Activated CD4-positive, alpha-beta T cell treated with anti-CD3 and anti-CD28 coated beads for 24 hours (primary cell): ENCODE measurements around the gene RNF13.

Experiments used
- DNase-seq, 2 donors: peaks; one replicate each; pipeline ENCODE4 v3.0.0-alpha.2; 2020; ENCODE audit warnings: low read depth in 2 of 2

The RNF13 gene, protein sequence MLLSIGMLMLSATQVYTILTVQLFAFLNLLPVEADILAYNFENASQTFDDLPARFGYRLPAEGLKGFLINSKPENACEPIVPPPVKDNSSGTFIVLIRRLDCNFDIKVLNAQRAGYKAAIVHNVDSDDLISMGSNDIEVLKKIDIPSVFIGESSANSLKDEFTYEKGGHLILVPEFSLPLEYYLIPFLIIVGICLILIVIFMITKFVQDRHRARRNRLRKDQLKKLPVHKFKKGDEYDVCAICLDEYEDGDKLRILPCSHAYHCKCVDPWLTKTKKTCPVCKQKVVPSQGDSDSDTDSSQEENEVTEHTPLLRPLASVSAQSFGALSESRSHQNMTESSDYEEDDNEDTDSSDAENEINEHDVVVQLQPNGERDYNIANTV

DNA sequence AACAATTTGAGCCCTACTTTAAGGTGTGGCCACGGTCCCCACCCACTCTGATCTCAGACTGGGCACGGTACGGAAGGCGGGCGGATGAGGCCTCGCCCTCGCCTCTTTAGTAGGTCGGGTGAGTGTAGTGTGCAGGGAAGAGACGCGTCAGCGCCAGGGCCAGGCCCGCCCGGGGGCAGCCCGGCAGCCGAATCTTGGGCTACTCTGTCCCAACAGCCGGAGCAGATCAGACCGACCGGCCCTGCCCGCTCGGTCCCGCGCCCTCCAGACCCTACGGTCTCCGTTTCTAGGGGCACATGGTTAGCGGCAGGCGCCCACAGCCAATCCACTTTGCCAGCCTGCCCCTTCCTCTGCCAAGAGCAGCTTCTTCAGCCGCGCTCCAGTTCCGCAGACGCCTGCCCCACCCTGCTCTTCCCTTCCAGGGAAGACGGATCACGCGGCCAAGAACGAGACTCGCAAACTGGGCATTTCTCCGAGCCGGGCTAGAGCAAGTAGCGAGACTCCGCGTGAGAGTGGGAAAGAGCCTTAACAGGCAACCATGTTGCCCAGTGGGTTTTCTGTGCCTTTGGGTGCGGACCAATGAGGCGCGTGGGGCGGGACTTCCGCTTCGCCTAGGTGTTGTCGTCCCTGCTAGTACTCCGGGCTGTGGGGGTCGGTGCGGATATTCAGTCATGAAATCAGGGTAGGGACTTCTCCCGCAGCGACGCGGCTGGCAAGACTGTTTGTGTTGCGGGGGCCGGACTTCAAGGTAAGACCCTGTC lies at the start of gene RNF13:
Gene RNF13 (plus strand): TSS at position 610 of the 761 bp plus-strand sequence. CDS start 32,812 bp downstream, outside the sequence.
- DNase-seq = peak; percentile 86 to 88

- DNase-seq = no peak
Observed at GRCh38 chr3:149763565-149764195, 49.3 kb upstream of the RNF13 start.

- no peak for DNase-seq
Observed at GRCh38 chr3:149764302-149764701, 48.7 kb upstream of the RNF13 start.

DNA sequence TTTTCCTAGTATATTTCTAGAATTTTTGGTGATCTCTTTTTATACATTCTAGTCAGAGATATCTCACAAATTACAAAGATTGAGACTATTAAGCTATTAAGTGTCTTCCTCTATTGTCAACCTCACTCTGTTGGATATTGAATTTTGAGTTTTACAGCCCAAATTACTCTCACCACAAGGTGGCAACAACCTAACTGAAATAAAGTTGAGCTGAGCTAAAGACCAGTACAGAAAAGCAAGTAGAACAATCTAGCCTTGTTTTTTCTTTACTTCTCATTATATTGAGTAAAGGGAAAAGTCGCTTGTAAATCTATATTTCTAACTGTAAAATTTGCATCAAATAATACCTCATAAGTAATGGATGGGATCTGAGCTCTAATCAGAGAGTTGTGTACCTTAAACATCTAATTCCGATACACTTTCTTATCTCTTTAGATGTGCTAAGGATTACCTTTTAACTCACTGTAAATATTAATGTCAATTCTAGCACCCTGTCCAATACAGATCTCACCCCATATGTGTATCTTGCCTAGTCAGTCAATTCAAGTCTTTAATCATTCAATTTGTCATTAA lies 47.2 kb upstream of the RNF13 start:
- no peak for DNase-seq

DNA sequence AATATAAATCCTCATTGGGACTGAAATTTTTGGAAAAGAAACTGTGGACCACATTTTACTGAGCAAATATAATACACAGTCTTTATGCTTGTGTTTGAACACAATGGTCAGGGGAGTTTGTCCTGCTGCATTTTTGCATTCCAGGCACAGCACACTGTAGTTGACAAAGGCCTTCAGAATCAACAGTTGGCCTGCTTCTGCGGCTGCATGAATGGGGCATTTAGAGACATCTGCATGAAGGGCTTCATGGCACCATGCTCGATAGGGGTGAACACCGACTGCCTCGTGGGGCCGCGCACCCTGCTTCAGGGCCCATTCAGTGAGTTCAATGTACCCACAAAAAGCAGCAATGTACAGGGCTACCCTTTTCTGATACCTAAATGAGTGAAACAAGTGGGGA lies 45.3 kb upstream of the RNF13 start:
- DNase-seq = no peak

DNA sequence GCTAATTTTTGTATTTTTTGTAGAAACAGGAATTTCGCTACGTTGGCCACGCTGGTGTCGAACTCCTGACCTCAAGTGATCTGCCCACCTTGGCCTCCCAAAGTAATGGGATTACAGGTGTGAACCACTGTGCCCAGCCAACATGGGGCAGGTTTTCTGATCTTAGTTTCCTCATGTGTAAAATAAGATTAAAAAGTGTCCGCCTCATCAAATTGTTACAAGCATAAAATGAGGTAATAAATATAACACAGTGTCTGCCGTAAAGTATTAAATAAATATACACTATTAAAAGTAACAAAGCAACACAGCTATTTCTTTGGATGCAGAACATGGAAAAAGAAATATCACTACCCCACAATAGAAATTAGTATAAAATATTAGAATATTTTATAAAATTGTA lies 44.3 kb upstream of the RNF13 start:
- no peak for DNase-seq

- DNase-seq = no peak
Observed at GRCh38 chr3:149770246-149770645, 42.8 kb upstream of the RNF13 start.

- peak; percentile 16 to 23 for DNase-seq
Observed at GRCh38 chr3:149771652-149772271, 41.3 kb upstream of the RNF13 start.

DNA sequence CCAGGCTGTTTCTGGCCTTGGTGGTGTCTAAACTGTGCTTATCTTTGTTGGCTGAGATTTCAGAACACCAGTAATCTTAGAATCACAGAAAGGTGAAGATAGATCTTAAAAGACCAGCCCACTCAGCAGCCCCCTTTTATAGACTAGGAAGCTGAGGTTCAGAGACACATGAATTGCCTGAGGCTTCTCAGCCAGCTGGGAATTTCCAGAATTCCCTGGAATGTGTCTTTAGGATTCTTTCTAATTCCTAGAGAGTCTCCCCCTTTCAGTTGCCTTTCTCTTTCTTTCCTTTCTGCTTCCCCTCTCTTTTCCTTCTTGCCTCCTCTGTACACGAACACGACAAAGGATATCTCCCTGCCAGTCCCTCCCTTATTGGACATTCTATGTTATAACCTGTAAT lies 40.2 kb upstream of the RNF13 start:
- DNase-seq = no peak

- no peak for DNase-seq
Observed at GRCh38 chr3:149776170-149776569, 36.8 kb upstream of the RNF13 start.

DNA sequence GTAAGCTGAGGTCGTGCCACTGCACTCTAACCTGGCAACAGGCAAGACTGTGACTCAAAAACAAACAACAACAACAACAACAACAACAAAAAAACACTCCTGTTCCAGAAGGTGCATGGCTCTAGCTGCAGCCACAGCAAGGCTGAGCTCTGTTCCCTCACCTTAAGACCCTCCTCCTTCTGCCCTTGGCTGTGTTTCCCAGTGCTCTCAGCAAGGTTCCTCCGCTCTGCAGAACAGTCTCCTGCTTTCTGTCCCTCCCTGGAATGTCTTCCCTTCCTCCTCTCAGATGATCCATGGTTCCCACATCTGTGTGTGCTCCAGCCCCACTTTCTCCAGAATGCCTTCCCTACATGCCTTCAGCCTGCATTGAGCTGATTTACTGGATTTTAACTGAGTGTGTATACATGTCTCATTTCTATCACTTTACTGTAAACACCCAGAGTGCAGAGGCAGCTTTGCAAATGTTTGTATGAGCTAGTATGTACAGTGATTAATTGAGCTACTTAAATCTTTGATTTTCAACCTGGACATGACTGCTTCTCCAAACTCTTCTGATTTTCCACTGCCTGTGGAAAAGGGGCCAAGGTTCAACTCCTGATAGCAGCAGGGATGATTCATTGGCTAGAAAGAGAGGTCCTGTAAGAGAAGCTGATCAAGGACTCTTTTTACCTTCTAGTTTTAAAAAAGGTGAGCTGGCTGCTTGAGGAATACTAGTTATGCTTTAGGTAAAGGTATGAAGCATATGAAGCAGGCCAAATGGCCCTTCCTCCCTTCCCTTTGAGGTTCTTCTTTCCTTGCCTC lies 35.4 kb upstream of the RNF13 start:
- no peak for DNase-seq

- DNase-seq = no peak
Observed at GRCh38 chr3:149781211-149781610, 31.8 kb upstream of the RNF13 start.

DNA sequence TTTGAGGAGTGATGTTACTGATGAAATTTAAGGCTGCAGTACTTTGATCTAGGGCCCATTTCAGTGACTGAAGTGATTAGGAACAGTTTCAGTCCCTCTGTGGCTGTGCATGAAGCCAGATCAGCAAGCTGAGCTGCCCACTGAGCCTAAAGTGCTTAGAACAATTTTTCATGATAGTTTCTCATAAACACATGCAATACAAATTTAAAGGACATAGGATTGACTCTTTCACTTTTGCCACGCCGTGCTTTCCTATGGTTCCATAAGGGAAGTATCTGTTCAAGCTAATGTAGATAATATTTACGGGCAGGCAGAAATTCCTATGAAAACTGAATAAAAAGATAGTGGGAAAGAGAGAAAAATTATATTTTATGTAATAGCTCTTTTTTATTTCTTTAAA lies 31.3 kb upstream of the RNF13 start:
- no peak for DNase-seq

DNA sequence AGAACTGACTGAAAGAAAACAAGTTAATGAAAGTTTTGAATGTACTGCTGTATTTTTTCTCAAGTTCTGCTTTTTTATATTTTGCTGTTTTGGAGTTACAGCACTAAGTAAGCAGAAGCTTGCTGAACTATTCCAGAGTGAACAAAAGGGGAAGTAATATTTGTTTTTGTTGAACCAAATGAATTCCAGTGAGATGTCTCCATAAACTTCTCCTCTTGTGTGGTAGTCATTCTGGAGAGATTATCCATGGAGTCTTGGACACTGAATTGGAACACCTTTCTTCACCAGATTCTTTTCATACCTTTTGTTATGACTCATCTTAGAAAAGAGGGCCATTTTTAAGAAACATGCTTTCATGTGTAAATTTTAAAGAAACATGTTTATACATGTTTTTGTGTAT lies 29.4 kb upstream of the RNF13 start:
- DNase-seq = no peak

GRCh38 chr3:149784064-149784704 lies 28.8 kb upstream of the RNF13 start:
- no peak for DNase-seq

DNA sequence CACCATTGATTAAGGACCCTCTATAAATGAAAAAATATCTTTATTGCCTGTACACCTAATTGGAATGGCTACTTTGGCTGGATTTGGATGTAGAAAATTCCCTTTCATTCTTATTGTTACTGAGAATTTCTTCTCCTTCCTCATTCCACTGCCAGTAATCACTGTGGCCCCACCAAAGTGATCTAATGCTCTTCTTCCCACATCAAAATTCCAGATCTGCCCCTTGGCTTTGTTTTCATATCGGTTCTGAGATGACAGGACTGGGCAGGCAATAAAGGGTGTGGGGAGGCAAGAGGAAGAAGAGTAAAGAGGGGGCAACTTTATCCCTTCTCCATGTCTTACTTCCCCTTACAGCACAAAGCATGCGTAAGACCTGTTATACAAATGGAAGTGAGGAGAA lies 22.7 kb upstream of the RNF13 start:
- DNase-seq = no peak

DNA sequence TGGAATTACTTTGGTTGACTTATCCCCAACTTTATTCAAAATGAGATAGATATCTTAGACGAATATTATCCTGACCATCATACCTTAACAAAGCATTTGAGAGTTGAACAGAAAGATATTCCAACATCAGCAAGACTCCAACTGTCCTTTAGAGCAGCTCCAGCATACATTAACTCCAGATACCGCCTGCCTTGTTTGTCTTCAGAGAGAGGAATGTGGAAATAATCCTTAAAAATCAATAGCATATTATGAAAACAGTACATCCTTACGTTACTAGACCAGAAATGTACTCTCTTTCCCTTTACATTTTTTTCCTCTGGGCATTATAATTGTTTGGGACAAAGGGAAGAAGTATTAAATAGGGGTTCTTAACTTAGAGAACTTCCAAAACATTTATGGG lies 22.3 kb upstream of the RNF13 start:
- no peak for DNase-seq

DNA sequence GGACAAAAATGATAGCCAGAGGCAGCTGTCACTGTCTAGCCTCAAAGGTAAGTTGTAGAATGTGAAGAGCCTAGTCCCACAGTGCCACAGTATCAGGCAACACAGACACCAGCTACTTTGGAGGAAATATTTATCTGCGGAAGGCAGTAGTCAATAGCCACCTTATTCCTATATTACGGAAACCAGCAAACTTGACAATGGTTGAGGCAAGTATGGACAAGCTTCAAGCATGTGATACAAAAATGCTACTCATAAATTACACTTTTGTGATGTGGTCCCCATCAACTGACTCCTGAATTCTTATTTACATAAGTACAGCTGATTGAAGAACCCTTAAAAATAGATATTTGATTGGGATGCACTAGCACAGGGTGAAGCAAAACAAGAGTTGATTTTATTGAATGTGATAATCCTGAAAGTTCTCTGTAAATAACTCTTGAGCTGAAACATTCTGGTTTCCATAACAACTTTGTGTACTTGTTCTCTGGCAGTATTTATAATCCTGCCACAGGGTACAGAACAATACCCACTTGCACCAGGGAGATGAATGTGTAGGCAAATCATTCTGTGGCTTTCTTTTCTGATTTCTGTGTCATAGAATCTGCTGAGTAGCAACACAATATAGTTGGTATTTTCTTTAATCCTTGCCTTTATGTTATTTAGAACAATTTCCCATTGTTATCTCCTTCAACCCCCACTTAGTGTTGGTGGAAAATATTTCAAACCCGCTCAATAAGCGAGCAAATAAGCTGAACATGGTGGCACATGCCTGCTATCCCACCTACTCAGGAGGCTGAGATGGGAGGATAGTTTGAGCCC lies 20.4 kb upstream of the RNF13 start, which contains the start of gene ANKUB1:
Gene ANKUB1 (minus strand): TSS at position 103 of the 819 bp plus-strand sequence. CDS start 188 bp downstream, outside the sequence.
- no peak for DNase-seq

DNA sequence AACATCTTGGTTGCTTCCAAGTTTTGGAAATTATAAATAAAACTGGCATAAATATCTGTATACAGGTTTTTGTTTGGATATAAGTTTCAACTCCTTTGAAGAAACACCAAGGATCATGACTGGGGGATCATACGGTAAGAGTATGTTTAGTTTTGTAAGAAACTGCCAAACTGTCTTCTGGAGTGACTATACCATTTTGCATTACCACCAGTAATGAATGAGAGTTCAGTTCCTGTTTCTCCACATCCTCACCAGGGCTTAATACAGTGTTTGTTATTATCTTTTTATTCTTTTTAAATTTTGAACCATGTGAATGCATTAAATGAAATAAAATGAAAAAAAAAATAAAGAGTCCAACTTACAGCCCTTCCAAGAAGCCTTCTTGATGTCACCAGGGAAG lies 17.0 kb upstream of the RNF13 start:
- no peak for DNase-seq

GRCh38 chr3:149800693-149801092 lies 12.3 kb upstream of the RNF13 start:
- no peak for DNase-seq
